ENCODE data around the gene PLIN3. TPM values are rescaled to one million over a fixed set of nuclear protein-coding genes. Genes with fewer than 3 reads are reported as not detected.

Gene PLIN3
- total and polyA plus RNA-seq, 9 of the 15 experiments (the other 6 are each of a cell fraction or from before 2014, with no cell fraction given): 7.5 to 75.6 (median 43.1) TPM

DNA sequence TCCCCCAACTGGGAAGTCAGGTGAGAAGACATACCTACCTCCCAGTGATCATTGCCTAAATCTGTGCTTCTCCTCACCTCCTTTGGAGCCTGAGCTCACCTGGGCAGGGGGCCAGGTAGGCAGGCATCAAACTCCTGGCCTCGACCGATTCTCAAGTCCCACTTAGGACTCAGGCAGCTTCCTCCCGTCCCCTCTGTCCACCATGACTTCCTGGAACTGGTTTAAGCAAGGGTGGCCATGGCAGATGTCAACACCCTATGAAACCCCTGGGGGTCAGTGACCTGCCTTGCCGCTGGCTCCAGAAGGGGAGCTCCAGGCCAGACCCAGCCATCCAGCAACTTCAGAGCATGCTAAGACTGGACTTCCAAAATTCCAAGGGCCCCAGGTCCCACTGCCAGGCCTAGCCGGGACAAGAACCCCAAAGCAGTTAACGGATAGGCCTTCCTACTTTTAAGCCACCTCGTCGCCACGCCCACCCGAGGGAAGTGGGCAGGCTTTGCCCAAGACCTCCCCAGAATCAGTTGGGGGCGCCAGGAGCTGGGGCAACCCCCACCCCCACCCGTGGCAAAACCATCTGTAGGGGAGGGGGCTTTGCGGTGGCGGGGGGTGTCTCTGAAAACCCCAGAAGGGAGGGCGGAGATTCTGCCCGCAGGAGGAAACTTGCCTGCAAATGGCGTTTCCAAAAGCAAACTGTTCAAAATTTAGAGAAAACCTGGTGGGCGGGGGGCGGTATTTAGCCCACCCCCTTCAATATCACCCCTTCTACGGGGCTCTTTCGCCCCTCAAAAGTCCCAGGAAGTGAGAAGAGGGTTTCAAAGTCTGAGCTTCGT lies 657 bp downstream of the PLIN3 start (continued):
- TF ChIP-seq, protein P1, sequence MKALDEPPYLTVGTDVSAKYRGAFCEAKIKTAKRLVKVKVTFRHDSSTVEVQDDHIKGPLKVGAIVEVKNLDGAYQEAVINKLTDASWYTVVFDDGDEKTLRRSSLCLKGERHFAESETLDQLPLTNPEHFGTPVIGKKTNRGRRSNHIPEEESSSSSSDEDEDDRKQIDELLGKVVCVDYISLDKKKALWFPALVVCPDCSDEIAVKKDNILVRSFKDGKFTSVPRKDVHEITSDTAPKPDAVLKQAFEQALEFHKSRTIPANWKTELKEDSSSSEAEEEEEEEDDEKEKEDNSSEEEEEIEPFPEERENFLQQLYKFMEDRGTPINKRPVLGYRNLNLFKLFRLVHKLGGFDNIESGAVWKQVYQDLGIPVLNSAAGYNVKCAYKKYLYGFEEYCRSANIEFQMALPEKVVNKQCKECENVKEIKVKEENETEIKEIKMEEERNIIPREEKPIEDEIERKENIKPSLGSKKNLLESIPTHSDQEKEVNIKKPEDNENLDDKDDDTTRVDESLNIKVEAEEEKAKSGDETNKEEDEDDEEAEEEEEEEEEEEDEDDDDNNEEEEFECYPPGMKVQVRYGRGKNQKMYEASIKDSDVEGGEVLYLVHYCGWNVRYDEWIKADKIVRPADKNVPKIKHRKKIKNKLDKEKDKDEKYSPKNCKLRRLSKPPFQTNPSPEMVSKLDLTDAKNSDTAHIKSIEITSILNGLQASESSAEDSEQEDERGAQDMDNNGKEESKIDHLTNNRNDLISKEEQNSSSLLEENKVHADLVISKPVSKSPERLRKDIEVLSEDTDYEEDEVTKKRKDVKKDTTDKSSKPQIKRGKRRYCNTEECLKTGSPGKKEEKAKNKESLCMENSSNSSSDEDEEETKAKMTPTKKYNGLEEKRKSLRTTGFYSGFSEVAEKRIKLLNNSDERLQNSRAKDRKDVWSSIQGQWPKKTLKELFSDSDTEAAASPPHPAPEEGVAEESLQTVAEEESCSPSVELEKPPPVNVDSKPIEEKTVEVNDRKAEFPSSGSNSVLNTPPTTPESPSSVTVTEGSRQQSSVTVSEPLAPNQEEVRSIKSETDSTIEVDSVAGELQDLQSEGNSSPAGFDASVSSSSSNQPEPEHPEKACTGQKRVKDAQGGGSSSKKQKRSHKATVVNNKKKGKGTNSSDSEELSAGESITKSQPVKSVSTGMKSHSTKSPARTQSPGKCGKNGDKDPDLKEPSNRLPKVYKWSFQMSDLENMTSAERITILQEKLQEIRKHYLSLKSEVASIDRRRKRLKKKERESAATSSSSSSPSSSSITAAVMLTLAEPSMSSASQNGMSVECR (CRISPR knock-in tag; IDR thresholded peaks at IDR 0.05): peak; percentile 37; the same call in 1 of the 2 replicates
- TF ChIP-seq ZNF449 (CRISPR knock-in tag; IDR thresholded peaks at IDR 0.05) (no peak), ELF1 (tag; IDR thresholded peaks at IDR 0.05) (peak; percentile 23; the same call in 1 of the 2 replicates), ZNF699 (CRISPR knock-in tag; IDR thresholded peaks at IDR 0.05; ENCODE audit: insufficient replicate concordance) (no peak), SMC3 (conservative IDR thresholded peaks at IDR 0.05; ENCODE audit: insufficient read depth, low read depth, low read length) (0 out of 2 replicates have a peak, but pooled peaks have one; percentile 4), ZBTB7A (IDR thresholded peaks at IDR 0.05; ENCODE audit: borderline replicate concordance, control insufficient read depth, low read depth, low read length) (peak; percentile 73; the same call in 1 of the 2 replicates), CREM (IDR thresholded peaks at IDR 0.05; ENCODE audit: low read depth) (no peak), ZKSCAN1 (IDR thresholded peaks at IDR 0.05; ENCODE audit: low read depth, low read length) (no peak), MEIS2 (IDR thresholded peaks at IDR 0.05; ENCODE audit: partially characterized antibody) (peak; percentile 41), ETV5 (CRISPR knock-in tag; IDR thresholded peaks at IDR 0.05; ENCODE audit: low read depth) (peak; percentile 43; the same call in 1 of the 2 replicates), SPI1 (IDR thresholded peaks at IDR 0.05; ENCODE audit: borderline replicate concordance, low read depth, low read length) (0 out of 2 replicates have a peak, but pooled peaks have one; percentile 11)

Data from K562 (cell line).